NCI-H1105 treated with DMSO at 0.1 percent for 48 hours (cell line): ENCODE data around the gene NR2E3.
"Not testable (repeated sequence)": the region's sequence is repeated elsewhere in the genome, so short reads cannot be mapped to it uniquely, and the experiment has no call there.

Experiments used
- DNase-seq: peaks from one replicate; lab custom pipeline; 2025; lab: John Stamatoyannopoulos, UW

Gene NR2E3

DNA sequence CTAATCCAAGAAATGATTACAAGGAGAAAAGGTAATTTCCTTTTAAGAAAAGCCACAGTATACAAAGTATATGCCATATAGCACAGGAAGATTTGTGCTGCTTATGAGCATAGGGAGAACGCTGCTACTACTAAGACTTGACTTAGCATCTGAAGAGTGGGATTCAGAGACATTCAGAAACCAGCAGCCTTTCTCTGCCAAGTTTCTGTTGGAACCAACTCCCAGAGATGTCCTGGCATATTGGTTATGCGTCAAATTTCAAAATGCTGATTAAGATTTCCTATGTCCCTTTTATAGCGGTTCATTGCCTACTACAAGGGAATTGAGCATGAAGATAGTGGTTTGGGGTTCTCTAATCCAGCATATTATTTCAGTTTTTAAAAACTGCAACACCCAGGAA, 4.9 kb downstream of the NR2E3 start:
- no peak for DNase-seq

DNA sequence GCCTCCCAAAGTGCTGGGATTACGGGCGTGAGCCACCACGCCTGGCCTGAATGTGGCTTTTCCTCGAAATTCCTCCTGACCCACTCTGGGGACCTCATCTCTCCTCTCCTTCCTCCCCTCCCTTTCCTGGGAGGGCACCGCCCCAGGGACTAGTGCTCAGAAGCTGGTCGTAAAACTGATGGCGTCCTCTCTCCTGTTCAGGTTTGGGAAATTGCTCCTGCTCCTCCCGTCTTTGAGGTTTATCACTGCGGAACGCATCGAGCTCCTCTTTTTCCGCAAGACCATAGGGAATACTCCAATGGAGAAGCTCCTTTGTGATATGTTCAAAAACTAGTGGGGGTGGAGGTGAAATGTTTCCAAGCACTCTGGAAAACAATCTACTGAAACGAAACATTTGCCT, 7.0 kb downstream of the NR2E3 start:
- DNase-seq: no peak

DNA sequence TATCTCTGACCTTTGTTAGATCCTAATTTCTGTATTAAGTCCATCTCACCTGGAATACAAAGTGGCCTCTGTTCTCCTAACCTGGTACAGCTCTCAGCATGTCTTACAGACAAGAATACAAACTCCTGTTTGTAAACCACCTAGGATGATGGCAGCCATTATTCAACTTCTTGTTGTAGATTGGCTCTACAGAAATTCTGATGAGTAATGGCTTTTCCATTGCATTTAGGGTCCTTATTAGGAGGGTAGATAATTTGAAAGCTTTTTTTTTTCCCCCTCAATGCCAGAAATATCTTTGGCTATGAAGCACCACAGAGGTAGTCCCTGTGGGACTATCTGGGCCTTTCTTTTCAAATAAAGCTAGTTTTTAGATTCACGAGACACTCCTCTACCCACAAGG, 9.8 kb downstream of the NR2E3 start:
- DNase-seq: no peak

- DNase-seq: no peak
These were observed 11.3 kb downstream of the NR2E3 start for GRCh38 chr15:71821547-71822129.

DNA sequence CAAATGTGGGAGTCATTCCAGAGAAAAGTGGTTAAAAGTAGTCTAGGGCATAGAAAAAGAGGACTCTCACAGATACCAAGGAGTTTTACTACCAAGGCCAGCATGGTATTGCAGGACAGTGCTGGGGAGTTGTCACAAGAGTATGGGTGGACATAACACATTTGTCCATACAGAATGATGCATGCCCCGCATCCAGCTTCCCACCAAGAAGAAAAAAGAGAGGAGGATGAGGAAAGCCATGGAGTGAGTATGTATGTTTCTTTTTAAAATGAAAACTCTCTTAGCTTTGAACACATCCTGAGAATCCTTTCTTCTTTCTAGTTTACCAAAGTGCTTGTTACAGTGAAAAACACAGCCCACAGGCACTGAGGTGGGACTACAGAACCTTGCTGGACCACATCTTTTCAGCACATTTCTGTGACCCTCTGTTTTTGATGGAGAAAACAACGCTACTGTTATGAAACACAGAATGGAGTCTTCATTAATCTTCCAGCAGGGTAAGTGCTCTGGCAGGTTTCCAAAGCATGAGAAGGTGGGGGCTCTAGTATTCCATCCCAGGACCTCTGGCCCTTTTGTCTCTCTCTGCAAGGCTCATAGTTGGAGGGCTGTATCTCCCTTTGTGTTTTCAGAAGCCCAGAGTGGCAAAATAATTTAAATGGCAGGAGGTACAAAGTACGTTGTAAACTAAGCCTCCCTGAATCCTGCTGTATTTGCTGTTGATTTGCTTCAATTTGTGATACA, 12.7 kb downstream of the NR2E3 start:
- no peak for DNase-seq

- DNase-seq: no peak
These were observed 13.4 kb downstream of the NR2E3 start for GRCh38 chr15:71823801-71824200.

DNA sequence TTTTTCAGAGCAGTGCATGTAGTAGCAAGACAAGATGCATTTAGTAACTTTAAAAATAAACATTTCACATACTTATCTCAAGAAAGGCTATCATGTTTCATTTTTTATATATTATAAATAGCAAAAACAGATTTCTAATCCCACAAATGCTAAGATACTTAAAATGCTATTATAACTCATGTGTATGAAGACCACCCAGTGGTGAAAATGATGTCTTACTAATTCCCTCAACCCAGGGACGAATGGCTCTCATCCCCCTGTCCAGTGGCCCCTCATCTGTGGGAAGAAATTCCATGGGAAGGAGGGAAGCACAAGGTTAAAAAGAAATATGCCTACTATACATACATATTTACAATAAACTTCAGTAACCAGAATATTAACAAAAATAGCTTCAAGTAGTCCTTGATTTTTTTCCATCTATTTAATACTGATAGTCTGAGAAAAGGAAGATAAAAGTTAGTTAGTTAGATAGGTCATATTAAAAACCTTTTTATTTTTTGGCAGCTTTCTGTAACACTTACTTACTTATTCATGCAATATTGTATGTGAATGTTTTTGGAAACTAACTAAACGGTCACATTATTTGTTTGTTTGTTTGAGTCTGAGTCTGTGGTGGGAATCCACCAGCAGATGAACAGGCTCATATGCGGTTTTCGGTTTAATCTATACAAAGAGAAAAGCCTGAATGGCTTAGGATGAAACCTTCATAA, 14.8 kb downstream of the NR2E3 start:
- DNase-seq: no peak

- DNase-seq: no peak
These were observed 15.8 kb downstream of the NR2E3 start for GRCh38 chr15:71826196-71826595.

GRCh38 chr15:71830981-71831380, 20.6 kb downstream of the NR2E3 start:
- no peak for DNase-seq

- DNase-seq: no peak
These were observed 31.2 kb downstream of the NR2E3 start for GRCh38 chr15:71841563-71841962.

- DNase-seq: no peak
These were observed 34.6 kb downstream of the NR2E3 start for GRCh38 chr15:71844916-71845315.

DNA sequence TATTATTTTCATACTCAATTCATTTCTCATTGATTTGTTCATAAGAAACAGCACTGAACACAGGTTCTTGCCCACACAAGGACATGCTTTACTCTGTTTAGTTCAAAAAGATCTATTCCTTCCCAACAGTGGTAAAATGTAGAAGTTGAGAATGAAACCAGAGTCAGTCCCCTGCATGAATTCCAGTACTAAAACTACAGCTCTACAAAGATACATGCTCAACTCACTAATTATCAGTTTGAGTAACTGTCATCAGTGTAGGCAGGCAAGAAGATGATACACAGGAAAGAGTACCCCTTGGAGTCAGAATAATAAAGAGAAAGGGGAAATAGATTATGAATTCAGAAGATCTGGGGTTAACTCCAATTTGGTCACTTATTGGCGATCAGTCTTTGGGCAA, 43.2 kb downstream of the NR2E3 start:
- no peak for DNase-seq

DNA sequence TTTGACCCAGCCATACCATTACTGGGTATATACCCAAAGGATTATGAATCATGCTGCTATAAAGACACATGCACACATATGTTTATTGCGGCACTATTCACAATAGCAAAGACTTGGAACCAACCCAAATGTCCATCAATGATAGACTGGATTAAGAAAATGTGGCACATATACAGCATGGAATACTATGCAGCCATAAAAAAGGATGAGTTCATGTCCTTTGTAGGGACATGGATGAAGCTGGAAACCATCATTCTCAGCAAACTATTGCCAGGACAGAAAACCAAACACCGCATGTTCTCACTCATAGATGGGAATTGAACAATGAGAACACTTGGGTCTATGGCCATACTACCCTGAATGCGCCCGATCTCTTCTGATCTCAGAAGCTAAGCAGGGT, 47.9 kb downstream of the NR2E3 start:
- not testable (repeated sequence) for DNase-seq
